Parathyroid adenoma (tissue), 2 donors: ENCODE results near the gene WWC1.

Experiments
- H2AFZ ChIP-seq: fragments of 300-600 bp; sonication (generic); one replicate; pipeline ENCODE4 v1.7.0; 2017; ENCODE audit warnings: antibody characterized with exemption, mild to moderate bottlenecking
- H3K27ac ChIP-seq: fragments of 300-600 bp; sonication (generic); one replicate; pipeline ENCODE4 v1.7.0; 2017
- H3K27me3 ChIP-seq: fragments of 300-600 bp; sonication (generic); one replicate; pipeline ENCODE4 v1.7.0; 2017; ENCODE audit warnings: low read length; ENCODE audit not compliant: control insufficient read depth, insufficient read depth
- H3K36me3 ChIP-seq: fragments of 300-600 bp; sonication (generic); one replicate; pipeline ENCODE4 v1.7.0; 2017; ENCODE audit warnings: low read length; ENCODE audit not compliant: control insufficient read depth, insufficient read depth
- H3K4me1 ChIP-seq: fragments of 300-600 bp; sonication (generic); one replicate; pipeline ENCODE4 v1.7.0; 2017; ENCODE audit warnings: control low read depth
- H3K4me2 ChIP-seq: fragments of 300-600 bp; sonication (generic); one replicate; pipeline ENCODE4 v1.7.0; 2017; ENCODE audit warnings: low read length
- H3K4me3 ChIP-seq: fragments of 300-600 bp; sonication (generic); one replicate; pipeline ENCODE4 v1.7.0; 2017; ENCODE audit warnings: low read depth, low read length
- H3K79me2 ChIP-seq: fragments of 300-600 bp; sonication (generic); one replicate; pipeline ENCODE4 v1.7.0; 2017; ENCODE audit warnings: control low read depth
- H3K9ac ChIP-seq: fragments of 300-600 bp; sonication (generic); one replicate; pipeline ENCODE4 v1.7.0; 2017; ENCODE audit warnings: mild to moderate bottlenecking
- H3K9me3 ChIP-seq: fragments of 300-600 bp; sonication (generic); one replicate; pipeline ENCODE4 v1.7.0; 2017; ENCODE audit warnings: low read length; ENCODE audit not compliant: control insufficient read depth
- TF ChIP-seq, protein P1 (sequence below): fragments of 300-600 bp; sonication (generic); IDR thresholded peaks from one replicate; pipeline ENCODE4 v1.7.0; 2017; ENCODE audit warnings: antibody characterized with exemption, mild to moderate bottlenecking
- donor health status: primary hyperparathyroidism.

WWC1 gene

DNA sequence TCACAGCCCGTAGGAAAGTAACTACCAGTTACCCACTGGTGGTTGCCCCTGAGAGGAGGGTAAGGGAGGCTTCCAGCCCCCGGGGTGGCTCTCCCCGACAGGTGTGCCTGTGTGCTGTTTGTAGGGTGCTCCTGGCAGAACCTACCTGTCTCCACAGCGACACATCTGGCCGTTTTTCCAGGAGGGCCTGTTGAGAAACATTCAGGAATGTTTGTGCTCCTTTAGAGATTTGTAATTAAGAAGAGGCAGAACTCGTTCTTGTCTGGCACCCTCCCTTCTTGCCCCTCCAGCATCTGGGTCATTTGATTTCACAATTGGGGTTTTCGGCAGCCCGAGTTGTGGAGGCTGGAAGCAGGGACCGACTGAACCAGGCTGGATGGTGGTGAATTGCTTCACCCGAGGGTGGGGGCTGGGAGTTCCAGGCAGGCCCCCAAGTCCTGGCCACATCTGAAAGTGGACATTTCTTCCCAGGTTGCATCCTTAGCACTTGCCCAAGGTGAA, 74.2 kb downstream of the WWC1 start:
- Histone ChIP-seq H3K4me1 (peaks cover 5% of the 10 kb centered on the region), H3K27ac (no peak overlapping the region), H2AFZ (peak overlapping the region; percentile 23), H3K4me3 (no peak overlapping the region), H3K36me3 (no peaks in the 10 kb centered on the region), H3K79me2 (peaks cover 5% of the 10 kb centered on the region), H3K27me3 (no peaks in the 10 kb centered on the region), H3K9me3 (no peaks in the 10 kb centered on the region), H3K9ac (no peak overlapping the region), H3K4me2 (no peak overlapping the region)
- TF ChIP-seq, protein P1, sequence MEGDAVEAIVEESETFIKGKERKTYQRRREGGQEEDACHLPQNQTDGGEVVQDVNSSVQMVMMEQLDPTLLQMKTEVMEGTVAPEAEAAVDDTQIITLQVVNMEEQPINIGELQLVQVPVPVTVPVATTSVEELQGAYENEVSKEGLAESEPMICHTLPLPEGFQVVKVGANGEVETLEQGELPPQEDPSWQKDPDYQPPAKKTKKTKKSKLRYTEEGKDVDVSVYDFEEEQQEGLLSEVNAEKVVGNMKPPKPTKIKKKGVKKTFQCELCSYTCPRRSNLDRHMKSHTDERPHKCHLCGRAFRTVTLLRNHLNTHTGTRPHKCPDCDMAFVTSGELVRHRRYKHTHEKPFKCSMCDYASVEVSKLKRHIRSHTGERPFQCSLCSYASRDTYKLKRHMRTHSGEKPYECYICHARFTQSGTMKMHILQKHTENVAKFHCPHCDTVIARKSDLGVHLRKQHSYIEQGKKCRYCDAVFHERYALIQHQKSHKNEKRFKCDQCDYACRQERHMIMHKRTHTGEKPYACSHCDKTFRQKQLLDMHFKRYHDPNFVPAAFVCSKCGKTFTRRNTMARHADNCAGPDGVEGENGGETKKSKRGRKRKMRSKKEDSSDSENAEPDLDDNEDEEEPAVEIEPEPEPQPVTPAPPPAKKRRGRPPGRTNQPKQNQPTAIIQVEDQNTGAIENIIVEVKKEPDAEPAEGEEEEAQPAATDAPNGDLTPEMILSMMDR: peak; percentile 23

DNA sequence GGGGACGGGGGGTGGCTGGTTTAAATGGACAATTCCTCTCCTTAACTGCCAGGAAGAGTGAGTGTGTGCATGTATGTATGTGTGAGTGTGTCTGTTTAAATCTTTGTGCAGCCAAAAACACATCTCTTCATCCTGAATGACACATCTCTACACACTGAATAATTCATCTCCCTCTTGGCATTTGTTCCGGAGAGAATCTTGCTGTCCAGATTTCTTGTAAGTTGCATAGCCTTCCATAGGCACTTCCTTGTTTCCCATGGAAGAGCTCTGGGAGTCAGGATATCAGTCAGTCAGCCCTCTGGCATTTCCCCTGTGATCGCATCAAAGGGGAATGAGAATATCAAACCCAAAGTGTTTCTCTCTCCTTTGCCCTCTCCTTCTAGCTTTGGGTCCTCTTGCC, 74.7 kb downstream of the WWC1 start:
- no peak overlapping the region for H3K4me2 ChIP-seq
- no peak overlapping the region for H3K27ac ChIP-seq
- H3K27me3 ChIP-seq: no peaks in the 10 kb centered on the region
- no peaks in the 10 kb centered on the region for H3K9me3 ChIP-seq
- H3K4me1 ChIP-seq: peaks cover 5% of the 10 kb centered on the region
- H3K36me3 ChIP-seq: no peaks in the 10 kb centered on the region
- no peak overlapping the region for H3K9ac ChIP-seq
- TF ChIP-seq, protein P1: no peak
- peaks cover 5% of the 10 kb centered on the region for H3K79me2 ChIP-seq
- no peak overlapping the region for H2AFZ ChIP-seq
- H3K4me3 ChIP-seq: no peak overlapping the region

DNA sequence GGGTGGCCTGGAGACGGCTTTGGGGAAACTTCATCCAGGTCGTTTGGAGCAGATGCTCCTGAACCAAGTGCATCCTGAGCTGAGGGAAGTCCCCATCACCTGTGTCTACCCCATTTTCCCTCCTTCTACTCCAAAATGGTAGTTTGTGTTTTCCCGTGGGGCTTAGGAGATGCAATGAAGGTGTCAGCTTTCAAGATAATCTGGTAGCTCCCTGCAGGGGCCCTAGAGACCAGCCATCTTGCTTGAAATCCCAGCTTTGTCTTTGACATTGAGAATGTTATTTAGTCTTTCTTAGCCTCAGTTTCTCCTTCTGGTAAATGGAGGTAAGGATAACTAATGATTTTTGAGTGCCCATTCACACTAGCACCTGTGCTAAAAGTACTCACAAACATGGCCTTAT, 77.4 kb downstream of the WWC1 start:
- peaks cover 5% of the 10 kb centered on the region for H3K4me1 ChIP-seq
- no peak overlapping the region for H2AFZ ChIP-seq
- no peaks in the 10 kb centered on the region for H3K27me3 ChIP-seq
- H3K4me3 ChIP-seq: no peak overlapping the region
- H3K9me3 ChIP-seq: no peaks in the 10 kb centered on the region
- no peaks in the 10 kb centered on the region for H3K36me3 ChIP-seq
- TF ChIP-seq, protein P1: no peak
- peaks cover 8% of the 10 kb centered on the region for H3K79me2 ChIP-seq
- no peak overlapping the region for H3K27ac ChIP-seq
- H3K4me2 ChIP-seq: no peak overlapping the region
- H3K9ac ChIP-seq: no peak overlapping the region

DNA sequence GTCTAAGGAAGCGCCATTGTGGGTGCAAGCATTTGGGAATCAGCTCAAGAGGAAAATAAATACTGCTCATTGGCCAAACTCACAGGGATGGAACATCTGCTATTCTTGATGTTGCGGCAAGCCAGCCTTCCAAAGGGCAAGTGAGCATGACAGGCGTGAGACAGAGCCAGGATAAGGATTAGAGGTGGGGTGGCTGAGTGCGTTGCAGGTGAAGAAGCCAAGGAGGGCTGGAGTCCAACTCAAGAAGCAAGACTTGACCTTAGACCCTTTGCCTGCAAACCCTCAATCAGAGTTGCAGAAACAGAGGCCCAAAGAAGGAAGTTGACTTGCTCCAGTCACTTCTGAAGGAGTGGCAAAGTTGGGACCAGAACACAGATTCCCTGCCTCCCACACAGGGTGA, 79.4 kb downstream of the WWC1 start:
- Histone ChIP-seq H3K9me3 (no peaks in the 10 kb centered on the region), H3K79me2 (peaks cover 8% of the 10 kb centered on the region), H3K4me1 (no peaks in the 10 kb centered on the region), H3K4me2 (no peak overlapping the region), H3K9ac (no peak overlapping the region), H2AFZ (no peak overlapping the region), H3K36me3 (no peaks in the 10 kb centered on the region), H3K27me3 (no peaks in the 10 kb centered on the region), H3K27ac (no peak overlapping the region), H3K4me3 (no peak overlapping the region)
- TF ChIP-seq, protein P1: no peak

DNA sequence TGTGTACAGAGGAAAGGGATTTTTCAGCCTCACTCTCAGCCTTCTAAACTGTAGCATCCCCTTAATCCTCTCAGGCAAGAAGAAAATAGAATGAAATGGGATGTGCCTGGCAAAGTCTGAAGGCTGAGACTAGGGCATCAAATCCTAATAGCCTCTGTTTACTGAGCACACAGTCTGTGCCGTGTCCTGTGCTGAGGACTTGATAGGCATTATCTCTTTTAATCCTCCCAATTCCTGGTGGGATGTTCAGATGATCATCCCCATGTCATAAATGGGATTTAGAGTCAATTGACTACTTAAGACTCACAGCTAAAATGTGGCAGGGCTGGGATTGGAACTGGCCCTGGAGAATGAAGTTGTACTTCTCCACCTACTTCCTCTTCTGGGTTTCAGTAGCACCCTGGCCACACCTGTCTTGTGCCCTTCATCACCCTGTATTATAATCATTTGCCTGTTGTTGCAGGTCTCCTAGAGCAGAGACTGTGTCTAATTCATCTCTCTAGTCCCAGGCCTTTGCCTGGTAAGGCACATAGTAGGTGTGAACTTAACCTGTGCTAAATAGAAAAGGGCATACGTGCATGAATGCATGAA, 81.0 kb downstream of the WWC1 start:
- Histone ChIP-seq H3K27me3 (no peaks in the 10 kb centered on the region), H3K9ac (no peak overlapping the region), H3K27ac (no peak overlapping the region), H3K9me3 (no peaks in the 10 kb centered on the region), H3K4me3 (no peak overlapping the region), H3K4me1 (no peaks in the 10 kb centered on the region), H3K79me2 (peaks cover 8% of the 10 kb centered on the region), H3K36me3 (no peaks in the 10 kb centered on the region), H3K4me2 (no peak overlapping the region), H2AFZ (no peak overlapping the region)
- TF ChIP-seq, protein P1: no peak
